GM21390 (cell line): Measurements from ENCODE around the gene ZFP69B.
A peak's percentile ranks its signal among the peaks of the same experiment; 100 is the strongest.
"Not testable (repeated sequence)": the region's sequence is repeated elsewhere in the genome, so short reads cannot be mapped to it uniquely, and the experiment has no call there.

Experiments used
- ATAC-seq: cut with Tn5 transposase; IDR thresholded peaks from one replicate; pipeline ENCODE4 v1.9.1; 2021; ENCODE audit not compliant: unreplicated experiment

ZFP69B gene

DNA sequence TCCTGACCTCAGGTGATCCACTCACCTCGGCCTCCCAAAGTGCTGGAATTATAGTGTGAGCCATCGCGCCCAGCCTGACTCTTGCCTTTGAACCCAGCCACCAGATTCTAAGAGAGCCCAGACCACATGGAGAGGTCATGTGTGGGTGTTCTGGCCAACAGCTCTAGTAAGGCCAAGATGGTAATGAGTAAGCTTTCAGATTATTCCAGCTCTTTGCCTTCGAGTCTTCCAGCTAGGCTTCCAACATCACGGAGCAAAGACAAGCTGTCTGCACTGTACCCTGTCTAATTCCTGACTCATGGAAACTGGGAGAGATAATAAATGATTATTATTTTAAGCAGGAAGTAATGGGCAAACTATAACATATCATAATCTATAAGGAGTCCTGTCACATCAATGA lies 14.8 kb upstream of the ZFP69B start:
- no peak for ATAC-seq

DNA sequence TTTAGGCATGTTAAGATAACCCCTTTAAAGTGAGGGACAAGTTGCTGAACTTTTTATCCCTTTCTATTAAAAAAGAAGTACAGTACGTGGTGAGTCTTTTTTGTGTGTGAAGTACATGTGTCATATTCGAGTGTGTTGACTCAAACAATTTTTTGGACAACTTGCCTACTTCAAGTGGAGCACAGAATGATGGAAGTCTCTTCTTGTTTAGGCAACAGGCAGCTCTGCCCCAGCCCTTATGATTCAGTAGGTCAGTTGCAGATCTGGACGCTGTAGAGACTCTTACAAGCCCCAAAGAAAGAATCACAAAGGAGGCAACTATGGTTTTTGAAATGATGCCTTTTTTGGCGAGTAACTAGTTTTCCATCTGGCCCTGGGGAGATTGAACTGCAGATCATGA lies 14.4 kb upstream of the ZFP69B start:
- no peak for ATAC-seq

- no peak for ATAC-seq
These were observed 11.8 kb upstream of the ZFP69B start for GRCh38 chr1:40438391-40439015.

DNA sequence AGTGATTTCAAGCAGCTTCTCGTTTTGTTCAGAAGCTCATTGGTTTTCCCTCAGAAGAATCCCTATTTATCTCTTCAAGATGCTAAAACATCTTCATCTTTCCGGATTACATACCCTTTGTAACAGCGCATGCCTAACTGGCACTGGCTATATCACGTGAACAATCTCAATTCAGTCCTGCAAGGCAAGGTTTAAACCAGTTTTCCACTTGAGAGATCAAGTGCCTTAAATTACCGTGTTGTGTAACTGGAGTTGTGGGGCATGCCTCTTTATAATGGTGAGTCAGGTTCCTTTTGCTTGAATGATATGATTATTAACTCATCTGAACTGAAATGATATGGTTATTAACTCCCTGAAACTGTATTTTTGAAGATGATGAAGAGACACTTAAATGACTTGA lies 11.0 kb upstream of the ZFP69B start:
- no peak for ATAC-seq

DNA sequence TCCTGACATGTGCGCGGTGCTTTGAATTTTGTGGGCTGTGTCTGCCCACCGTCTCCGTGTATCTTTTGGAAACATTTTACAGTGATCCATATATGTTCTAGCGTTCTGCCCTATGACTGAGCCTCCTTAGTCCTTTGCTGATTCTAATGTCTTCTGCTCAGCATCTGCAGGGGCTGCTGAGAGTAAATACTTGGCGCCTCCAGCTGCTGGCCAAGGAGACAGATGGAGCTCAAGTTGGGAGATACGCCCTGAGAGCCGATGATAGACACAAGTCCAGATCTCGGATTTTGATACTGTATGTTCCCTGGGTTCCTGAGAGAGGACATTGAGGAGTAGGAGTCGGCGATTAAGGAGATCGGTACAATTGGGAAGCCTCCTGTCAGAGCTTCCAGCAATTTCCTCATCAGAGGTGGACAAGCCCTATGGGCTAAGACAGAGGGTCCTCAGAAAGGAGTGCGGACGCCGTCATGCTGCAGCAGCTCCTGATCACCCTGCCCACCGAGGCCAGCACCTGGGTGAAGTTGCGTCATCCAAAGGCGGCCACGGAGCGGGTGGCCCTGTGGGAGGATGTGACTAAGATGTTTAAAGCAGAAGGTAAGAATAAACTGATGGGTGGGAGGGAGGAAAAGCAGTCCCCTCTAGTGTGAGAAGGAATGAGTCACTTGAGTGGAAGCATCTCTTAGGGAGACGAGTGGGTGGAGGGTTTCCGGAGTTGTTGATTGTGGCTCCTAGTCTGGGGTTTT lies 390 bp downstream of the ZFP69B start:
- peak; percentile 21 for ATAC-seq

GRCh38 chr1:40451238-40451585 lies 936 bp downstream of the ZFP69B start:
- ATAC-seq, result no peak

- no peak for ATAC-seq
These were observed 4.6 kb downstream of the ZFP69B start for GRCh38 chr1:40454873-40455272.

DNA sequence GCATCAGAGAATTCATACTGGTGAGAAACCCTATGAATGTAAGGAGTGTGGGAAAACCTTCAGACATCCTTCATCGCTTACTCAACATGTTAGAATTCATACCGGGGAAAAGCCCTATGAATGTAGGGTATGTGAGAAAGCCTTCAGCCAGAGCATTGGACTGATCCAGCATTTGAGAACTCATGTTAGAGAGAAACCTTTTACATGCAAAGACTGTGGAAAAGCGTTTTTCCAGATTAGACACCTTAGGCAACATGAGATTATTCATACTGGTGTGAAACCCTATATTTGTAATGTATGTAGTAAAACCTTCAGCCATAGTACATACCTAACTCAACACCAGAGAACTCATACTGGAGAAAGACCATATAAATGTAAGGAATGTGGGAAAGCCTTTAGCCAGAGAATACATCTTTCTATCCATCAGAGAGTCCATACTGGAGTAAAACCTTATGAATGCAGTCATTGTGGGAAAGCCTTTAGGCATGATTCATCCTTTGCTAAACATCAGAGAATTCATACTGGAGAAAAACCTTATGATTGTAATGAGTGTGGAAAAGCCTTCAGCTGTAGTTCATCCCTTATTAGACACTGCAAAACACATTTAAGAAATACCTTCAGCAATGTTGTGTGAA lies 12.8 kb downstream of the ZFP69B start:
- no peak for ATAC-seq

GRCh38 chr1:40469327-40469726 lies 19.1 kb downstream of the ZFP69B start:
- ATAC-seq, result no peak

- no peak for ATAC-seq
These were observed 25.0 kb downstream of the ZFP69B start for GRCh38 chr1:40475268-40475667.

DNA sequence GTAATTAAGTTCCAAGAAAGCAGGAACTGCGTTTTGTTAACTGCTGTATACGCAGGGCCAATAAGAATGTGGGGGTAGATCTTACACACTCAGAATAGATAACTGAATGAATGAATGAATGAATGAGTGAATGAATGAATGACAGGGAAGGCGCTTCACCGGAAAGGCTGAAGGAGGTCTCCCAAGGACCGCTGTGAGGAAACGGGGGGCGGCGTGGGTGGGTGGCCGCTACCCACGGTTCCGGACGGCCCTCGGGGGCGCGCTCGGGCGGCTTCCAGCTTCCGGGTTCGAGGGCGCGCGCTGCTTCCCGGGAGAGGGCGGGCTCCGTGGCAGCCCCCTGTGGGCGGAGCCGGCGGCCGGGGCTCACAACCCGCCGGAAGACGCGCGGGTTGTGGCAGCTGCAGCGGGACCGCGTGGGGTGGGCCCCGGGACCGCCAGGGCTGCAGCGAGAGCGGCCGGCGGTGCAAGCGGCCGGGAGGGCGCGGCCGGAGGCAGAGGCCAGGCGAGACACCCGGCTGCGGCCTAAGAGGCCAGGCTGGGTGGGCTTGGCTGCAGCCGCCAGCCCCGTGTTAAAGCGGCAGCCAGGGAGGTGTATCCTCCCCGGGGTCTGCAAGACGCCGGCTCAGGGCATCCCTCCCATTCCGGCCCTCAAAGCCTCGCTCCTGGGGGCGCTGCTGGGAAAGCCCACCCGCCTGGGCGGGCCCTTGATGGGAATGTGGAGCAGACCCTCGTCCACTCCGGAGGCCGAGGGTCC lies 26.8 kb downstream of the ZFP69B start, which contains the start of gene ZFP69:
Gene ZFP69, plus strand, starts transcription at position 367 of the 754 bp plus-strand sequence. CDS start 2,072 bp downstream, outside the sequence.
- peak; percentile 84 for ATAC-seq

- no peak for ATAC-seq
These were observed 27.4 kb downstream of the ZFP69B start for GRCh38 chr1:40477678-40478053.

DNA sequence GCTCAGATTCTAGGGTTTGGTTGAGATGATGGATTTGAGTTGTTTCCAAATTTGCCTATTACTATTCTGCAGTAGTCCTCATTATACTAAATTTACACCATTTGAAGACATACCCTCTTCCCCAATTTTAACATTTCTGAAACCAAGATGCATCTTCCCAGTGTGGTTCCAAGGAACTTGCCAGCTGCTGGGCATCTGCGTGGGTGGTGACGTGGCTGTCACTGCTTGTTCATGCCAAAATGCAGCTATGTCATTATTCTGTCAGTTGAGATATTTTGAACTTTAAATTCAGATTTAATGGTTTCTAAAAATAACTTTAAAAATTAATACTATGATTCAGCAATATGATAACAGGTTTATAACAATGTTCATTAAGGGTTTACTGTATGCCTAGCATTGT lies 28.0 kb downstream of the ZFP69B start:
- ATAC-seq, result no peak

DNA sequence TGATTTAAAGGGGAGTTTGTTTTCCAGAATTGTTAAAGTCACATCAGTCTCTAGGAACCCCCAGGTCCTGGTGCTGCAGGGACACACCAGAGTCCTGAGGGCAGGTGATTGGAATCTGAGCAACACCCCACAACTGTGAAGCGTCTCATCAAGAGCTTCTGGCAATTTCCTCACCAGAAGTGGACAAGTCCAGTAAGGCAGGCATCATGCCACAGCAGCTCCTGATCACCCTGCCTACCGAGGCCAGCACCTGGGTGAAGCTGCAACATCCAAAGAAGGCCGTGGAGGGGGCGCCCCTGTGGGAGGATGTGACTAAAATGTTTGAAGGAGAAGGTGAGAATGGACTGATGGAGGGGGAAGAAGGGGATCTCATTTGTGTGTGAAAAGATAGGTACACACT lies 28.9 kb downstream of the ZFP69B start:
- ATAC-seq, result no peak

GRCh38 chr1:40495315-40495903 lies 45.1 kb downstream of the ZFP69B start:
- no peak for ATAC-seq

- not testable (repeated sequence) for ATAC-seq
These were observed 52.4 kb downstream of the ZFP69B start for GRCh38 chr1:40502651-40503050.

- ATAC-seq, result no peak
These were observed 57.7 kb downstream of the ZFP69B start for GRCh38 chr1:40507973-40508372.

- ATAC-seq, result peak; percentile 94
These were observed 58.4 kb downstream of the ZFP69B start, which contains the start of gene EXO5 for GRCh38 chr1:40508375-40509341. Gene EXO5 (plus strand): TSS chr1:40508767. CDS start chr1:40514545, 5,778 bp downstream.
